Measurements from ENCODE around the gene PIGM.

DNA sequence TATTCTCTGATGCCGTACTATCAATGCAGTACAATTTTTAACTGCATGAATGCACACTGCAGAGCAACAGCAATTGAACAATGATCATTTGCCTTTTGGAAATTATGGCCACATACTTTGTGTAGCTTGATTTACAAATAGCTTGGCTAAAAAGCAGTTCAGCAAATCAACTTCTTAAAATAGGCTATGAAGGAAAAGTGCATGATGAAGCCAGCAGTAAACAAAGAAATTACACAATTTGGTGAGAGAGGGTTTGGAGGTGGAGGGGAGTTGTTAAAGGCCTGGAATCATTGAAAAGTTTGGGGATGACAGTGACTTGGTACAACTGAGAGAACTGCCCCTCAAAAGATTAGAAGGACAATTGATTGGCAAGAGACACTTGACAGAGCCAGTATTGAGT is 6.5 kb downstream of the PIGM start:
- no peak for TF ChIP-seq EZH2 (IDR thresholded peaks at IDR 0.05)
- no peak for TF ChIP-seq POLR2AphosphoS5 (IDR thresholded peaks at IDR 0.05; ENCODE audit: borderline replicate concordance, low read depth, low read length)
